ENCODE results near the gene MXI1. TPM values are rescaled to one million over a fixed set of nuclear protein-coding genes. Genes with fewer than 3 reads are reported as not detected.
A peak's percentile ranks its signal among the peaks of the same experiment; 100 is the strongest.

MXI1 gene
- total RNA-seq, 1 donor from 2014 or later: 58.8 TPM

GRCh38 chr10:110274647-110275046 lies 67.2 kb downstream of the MXI1 start:
- DNase-seq (ENCODE audit: low spot score): no peak

GRCh38 chr10:110275128-110275729 lies 67.8 kb downstream of the MXI1 start:
- no peak for DNase-seq (ENCODE audit: low spot score)

- DNase-seq (ENCODE audit: low spot score): no peak
Observed at GRCh38 chr10:110276603-110277002, 69.2 kb downstream of the MXI1 start.

- DNase-seq (ENCODE audit: low spot score): no peak
Observed at GRCh38 chr10:110277591-110277990, 70.2 kb downstream of the MXI1 start.

GRCh38 chr10:110278562-110279406 lies 71.4 kb downstream of the MXI1 start:
- DNase-seq (ENCODE audit: low spot score): no peak

GRCh38 chr10:110279407-110279986 lies 72.1 kb downstream of the MXI1 start:
- peak; percentile 68 for DNase-seq (ENCODE audit: low spot score)

GRCh38 chr10:110284262-110284661 lies 76.9 kb downstream of the MXI1 start:
- DNase-seq (ENCODE audit: low spot score): no peak

GRCh38 chr10:110285501-110285900 lies 78.1 kb downstream of the MXI1 start:
- DNase-seq (ENCODE audit: low spot score): no peak

GRCh38 chr10:110286841-110287240 lies 79.4 kb downstream of the MXI1 start:
- no peak for DNase-seq (ENCODE audit: low spot score)

- DNase-seq (ENCODE audit: low spot score): no peak
Observed at GRCh38 chr10:110296966-110297365, 89.6 kb downstream of the MXI1 start.

- no peak for DNase-seq (ENCODE audit: low spot score)
Observed at GRCh38 chr10:110300486-110300986, 93.1 kb downstream of the MXI1 start.

GRCh38 chr10:110303681-110304080 lies 96.3 kb downstream of the MXI1 start:
- no peak for DNase-seq (ENCODE audit: low spot score)

- DNase-seq (ENCODE audit: low spot score): no peak
Observed at GRCh38 chr10:110304394-110304779, 97.0 kb downstream of the MXI1 start.

GRCh38 chr10:110304780-110305421 lies 97.5 kb downstream of the MXI1 start, which contains the start of gene SMNDC1:
Gene SMNDC1 (minus strand): TSS chr10:110304920. CDS start chr10:110303587, 1,333 bp downstream.
- peak; percentile 99 for DNase-seq (ENCODE audit: low spot score)

GRCh38 chr10:110305767-110306451 lies 98.5 kb downstream of the MXI1 start:
- DNase-seq (ENCODE audit: low spot score): peak; percentile 71

GRCh38 chr10:110306452-110306768 lies 99.0 kb downstream of the MXI1 start:
- DNase-seq (ENCODE audit: low spot score): no peak

GRCh38 chr10:110307805-110308204 lies 100.4 kb downstream of the MXI1 start:
- DNase-seq (ENCODE audit: low spot score): no peak

GRCh38 chr10:110310741-110311140 lies 103.3 kb downstream of the MXI1 start:
- no peak for DNase-seq (ENCODE audit: low spot score)

GRCh38 chr10:110311357-110311949 lies 104.0 kb downstream of the MXI1 start:
- DNase-seq (ENCODE audit: low spot score): peak; percentile 46

- no peak for DNase-seq (ENCODE audit: low spot score)
Observed at GRCh38 chr10:110312206-110312605, 104.8 kb downstream of the MXI1 start.

GRCh38 chr10:110313674-110314073 lies 106.3 kb downstream of the MXI1 start:
- DNase-seq (ENCODE audit: low spot score): no peak

Measured in mucosa of gallbladder (tissue), 1 donor.